Suppressor macrophage treated with lipopolysaccharide for 4 hours (primary cell): ENCODE data around the gene PLCB1.

Source experiments
- DNase-seq: peaks from one replicate; pipeline ENCODE4 v3.0.0-alpha.2; 2020

The PLCB1 gene

DNA sequence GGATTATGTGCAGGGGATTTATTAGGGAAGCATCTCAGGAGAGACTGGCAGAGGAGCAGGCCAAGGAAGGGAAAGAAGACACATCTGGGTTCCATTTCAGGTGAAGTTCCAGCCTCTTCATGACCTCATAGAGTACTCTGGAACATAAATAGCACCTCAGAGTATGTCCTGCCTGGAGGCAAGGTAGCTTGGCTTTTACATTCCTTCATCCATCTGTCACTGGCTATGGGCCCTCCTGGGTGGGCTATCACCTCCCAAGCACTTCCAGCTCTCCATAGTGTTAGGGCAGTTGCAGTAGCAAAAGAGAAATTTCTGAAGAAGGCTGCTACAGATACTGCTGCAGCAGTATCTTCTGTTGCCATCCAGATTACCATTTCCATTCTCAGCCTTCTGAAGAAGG, 116.0 kb downstream of the PLCB1 start:
- no peak for DNase-seq

DNA sequence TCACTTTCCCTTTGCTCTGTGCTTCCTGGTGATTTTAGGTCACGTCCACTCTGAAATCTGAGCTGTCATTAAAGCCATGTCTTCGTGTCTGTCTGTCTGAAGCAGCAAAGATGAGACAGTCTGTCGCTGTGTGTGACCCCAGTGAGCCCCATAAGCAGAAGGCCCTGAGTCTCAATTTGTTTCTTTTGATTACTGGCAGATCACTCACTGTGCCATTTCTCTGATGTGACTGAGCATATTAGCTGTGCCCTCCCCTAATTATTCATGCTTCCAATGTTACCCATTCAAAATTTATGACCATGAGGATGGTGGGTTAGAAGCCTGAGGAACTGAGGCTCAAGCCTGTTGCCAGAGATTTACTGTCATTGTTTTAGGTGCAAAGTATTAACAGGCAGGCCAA, 117.6 kb downstream of the PLCB1 start:
- no peak for DNase-seq

DNA sequence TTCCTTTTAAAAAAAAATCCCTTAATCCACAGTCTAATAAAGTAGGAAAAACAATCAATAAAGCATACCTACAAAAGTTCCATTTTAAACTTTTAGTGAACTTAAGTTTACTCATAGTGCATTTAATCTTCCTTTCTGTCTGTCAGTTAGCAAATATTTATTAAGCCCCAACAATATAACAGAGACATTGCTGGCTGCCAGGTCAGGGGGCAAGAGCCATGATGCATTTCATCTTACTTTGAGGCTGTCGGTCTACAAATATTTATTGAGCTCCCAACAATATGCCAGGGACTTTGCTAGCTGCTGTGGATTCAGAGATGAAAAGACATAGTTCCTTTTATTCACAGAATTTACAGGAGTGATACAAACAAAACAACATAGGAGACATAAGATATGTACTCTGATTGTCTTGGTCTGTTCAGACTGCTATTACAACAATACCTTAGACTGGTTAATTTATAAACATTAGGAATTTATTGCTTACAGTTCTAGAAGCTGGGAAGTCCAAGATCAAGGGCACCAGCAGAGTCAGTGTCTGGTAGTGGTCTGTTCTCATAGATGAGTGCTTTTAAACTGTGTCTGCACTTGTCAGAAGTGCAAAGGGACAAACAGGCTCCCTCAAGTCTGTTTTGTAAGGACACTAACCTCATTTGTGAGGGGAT, 118.6 kb downstream of the PLCB1 start:
- DNase-seq: no peak

DNA sequence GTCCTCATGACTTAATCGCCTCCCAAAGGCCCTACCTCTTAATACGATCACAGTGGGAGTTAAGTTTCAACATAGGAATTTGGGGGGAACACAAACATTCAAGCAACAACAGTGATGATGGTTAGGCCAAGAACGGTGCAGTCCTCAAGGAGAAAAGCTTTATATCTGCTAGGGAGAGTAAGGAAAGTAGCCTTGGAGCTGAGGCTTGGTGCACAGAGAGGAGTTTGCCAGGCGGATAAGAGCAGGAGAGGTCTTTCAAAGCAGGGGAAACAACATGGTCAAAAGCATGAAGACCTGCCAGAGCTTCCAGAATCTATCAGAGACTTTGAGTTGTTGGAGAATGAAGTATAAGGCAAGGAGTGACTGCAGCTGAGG, 119.1 kb downstream of the PLCB1 start:
- no peak for DNase-seq

DNA sequence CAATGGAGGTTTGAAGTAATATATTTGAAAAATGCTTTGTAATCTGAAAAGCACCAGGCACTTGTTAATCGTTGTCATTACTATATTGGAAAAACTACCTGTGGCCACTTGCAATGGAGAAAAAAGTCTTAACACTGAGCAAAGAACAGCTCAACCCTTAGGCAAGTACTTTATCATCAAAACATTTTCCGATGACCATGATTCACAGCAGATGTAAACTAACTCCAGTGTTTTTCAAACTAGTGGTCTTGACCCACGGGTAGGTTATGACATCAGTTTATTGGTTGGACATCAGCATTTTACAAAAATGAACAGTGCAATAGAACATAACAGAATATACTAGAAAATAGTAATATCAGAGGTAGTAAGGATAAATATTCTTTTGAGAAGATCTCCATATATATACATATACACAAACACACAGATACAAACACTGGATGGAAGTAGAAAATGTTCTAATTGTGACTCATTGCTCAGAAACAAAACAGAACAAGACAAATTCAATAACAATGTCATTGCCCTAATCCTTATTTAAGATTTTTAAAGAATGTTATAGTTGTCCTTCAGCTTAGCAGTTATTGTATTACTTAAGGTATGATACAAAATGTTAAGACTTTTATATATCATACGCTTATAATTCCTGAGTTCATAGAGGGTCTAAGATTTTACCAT, 123.0 kb downstream of the PLCB1 start:
- DNase-seq: no peak

DNA sequence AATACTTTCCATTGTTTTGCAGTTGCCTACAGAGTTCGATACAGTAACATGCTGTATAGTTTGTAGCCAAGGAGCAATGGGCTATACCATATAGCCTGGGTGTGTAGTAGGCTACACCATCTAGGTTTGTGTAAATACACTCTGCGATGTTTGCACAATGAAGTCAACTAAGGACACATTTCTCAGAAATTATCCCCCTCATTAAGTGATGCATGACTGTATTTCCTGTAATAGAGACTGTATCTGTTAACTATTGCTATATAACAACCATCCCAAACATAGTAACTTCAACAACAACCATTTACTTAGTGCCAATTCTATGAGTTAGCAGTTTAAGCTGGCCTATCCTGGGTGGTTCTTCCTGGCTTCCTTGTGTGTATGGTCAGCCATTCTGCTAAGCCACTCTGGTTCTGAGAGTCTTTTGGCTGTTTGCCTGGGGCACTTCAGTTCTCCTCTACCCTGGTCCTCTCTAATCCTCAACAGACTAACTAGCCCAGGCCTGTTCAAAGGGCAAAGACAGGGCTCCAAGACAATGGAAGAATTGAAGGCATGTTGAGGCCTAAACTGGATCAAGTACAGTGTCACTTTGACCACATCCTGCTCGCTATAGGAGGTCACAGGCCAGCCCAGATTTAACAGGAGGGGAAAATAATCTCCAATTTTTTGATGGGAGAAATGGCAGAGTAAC, 124.0 kb downstream of the PLCB1 start:
- DNase-seq: no peak

DNA sequence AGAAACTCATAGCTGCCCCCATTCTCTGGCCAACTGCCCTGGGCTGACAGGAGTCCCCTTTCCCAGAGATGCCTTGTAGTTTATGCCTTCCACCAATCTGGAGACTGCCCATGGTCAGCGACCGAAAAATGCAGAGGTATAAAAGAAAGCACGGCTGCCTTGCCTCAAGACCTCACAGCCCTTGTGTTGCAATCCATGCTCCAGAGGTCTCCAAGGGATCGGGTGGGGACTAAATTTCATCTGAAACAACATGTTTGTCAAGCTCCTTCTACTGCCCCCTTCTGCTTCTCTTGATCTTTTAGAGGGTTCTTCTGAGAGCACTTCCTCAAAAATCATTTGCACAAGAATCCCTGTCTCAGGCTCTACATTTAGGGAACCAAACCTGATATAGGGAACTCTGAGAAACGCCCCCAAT, 128.8 kb downstream of the PLCB1 start:
- peak; percentile 62 for DNase-seq

DNA sequence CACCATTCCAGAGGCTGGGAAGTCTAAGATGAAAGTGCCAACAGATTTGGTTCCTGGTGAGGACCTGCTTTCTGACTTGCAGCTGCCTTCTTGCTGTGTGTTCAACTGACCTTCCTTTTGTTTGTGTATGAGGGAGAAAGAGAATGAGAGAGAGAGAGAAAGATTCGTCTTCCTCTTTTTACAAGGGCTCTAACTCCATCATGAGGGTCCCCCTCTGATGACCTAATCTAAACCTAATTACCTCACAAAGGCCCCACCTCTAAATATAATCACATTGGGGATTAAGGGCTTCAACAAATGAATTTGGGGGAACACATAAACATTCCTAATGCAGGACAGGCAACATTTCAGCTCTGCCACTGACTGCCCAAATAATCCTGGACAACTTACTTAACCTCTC, 130.7 kb downstream of the PLCB1 start:
- no peak for DNase-seq

DNA sequence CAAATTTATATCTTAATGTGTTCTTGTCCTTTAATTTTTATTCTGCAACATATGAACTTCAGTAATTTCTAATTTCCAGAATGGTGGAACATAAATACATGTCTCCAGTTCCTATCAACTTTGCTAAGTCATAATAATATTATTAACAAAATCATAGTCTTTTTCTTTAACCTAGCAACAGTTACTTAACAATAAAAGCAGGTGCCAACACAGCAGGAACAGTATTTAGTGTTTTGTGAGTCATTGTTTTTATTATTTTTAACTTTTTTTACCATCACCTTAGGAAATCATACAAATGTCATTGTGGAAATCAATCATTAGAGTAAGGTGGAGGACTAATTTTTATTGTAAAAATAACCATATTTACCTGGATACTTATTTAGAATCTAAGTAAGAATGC, 133.5 kb downstream of the PLCB1 start:
- no peak for DNase-seq

DNA sequence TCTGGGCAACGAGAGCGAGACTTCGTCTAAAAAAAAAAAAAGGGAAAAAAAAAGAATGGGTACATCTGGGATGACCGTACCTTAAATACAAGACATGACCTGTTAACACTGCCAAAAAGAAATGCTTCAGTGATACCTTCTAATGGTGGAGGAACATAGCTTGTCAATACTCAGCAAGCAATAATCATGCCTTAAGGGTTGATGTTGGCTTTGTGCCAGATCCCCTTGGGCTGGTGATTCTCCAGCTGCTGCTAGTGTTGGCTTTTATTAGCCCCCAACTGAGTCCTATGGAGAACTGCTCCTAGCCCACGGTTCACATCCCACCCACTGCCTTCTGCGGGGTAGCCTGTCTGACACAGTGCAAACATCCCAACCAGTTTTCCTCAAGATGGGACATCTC, 134.9 kb downstream of the PLCB1 start:
- DNase-seq: no peak

DNA sequence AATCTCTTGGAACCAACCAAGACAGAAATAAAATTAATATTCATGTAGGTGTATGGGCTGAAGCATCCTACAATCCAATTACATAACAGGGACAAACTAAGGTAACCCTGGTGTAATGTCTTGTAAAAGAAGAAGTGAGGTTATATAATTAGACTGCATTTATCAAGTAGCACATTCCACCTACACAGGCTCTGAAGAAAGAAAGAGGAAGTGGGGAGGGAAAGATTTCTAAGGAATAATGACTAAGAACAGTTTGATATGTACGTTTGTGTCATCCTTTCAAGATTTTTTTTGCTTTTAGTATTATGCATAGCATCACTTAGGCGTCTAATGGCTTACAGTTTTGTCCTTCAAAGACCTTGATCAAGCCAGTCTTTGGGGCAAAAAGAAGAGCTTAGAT, 139.7 kb downstream of the PLCB1 start:
- peak; percentile 74 for DNase-seq

DNA sequence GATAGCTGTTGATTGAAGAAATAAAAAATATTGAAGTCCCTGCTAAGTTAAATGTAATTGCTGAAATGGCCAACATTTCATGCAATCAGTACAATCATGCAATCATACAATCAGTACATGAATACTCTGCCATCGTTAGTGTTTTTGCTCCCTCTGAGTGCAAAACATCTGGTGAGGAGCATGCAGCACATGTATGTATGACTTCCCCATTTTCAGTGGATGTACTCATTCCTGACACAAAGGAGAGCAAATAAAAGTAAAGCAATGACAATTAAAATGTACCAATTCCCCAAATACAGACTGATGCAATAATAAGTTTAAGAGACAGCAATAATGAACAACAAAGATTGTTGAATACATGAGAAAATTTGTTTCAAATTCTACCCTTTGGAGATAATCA, 140.7 kb downstream of the PLCB1 start:
- peak; percentile 49 for DNase-seq

DNA sequence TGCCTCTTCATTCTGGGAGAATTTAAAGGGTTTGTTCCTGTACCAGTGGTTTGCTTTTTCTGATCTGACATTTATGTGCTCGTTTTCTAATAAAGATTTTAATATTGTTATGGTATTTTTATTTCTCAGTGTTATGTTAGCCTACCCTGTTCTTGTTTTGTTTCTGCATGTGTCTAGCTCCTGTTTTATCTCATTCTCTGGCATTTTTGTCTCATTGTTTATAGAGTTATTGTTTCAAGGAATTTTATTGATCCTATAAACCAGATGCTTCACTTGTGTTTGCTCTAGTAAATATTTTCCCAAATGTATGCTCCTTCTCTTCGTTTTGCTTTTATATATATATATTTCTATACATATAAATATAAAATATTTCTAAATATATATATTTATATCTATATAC, 152.8 kb downstream of the PLCB1 start:
- no peak for DNase-seq

DNA sequence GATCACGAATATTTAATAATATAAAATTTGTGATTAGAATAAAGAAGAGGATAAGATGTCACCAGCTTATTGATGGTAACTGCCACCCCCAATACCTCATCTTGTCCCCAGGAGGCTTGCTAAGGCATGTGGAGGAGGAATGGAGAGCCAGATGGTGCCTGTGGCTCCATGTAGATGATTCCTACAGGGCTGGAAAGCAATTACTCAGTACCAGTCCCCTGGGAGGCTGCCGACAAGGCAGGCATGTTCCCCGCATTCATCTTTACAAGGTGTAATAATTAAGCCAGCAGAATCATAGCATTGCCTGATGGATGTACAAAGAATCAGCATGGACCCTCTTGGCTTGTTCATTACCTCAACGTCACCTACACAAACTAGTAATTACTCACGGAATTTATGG, 155.3 kb downstream of the PLCB1 start:
- no peak for DNase-seq

DNA sequence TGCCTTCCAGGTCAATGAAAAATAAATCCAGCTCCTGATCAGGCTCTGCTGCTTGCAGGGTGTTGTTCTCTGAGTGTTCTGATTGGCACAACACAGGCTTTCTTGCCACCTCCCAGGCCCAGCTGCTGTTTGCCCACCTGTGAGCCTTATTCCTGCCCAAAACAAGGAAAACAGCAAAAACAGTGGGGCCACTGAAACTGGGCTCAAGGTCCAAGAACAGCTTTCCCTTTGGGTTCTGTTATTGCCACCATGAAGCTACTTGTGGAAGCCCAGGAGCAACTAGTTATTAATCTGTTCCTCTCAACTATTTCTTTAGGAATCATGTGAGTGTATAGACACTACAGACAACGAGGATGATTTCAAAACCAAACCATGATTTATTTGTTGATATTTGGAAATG, 159.1 kb downstream of the PLCB1 start:
- DNase-seq: no peak

DNA sequence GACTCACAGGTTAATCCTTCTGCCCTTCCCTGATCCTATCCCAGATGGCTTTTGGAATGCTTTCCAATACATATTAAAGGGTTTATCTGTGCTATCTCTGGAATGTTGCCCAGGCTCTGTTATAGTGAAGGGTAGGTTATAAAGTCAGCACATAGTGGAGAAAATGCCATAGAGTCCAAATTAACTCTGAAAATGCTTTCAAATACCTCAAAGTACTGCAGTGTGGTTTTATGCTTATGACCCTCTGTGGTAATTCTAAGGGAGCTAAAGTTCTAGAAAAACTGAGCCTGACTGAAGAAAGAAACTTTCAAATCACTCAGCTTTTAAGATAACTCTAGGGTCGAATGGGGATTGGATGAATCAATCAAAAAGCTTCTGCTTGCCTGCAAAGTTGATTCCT, 159.8 kb downstream of the PLCB1 start:
- no peak for DNase-seq

DNA sequence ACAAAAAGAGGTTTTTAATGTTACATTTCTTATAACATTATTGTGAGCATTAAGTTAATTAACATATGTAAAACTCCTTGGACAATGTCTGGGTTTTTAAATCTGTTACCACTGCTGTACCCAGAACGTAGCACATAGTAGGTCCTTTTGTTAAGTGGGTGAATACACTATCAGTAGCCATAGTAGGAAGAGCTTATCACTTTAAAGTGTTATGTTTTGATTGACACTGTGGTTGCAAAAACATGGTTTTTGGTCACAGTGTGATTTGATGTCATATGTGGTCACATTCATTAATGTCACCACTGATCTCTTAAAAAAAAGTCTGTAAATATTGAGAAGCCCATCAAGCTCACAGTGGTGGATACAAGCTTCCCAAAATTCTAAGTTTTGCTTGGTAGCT, 160.7 kb downstream of the PLCB1 start:
- DNase-seq: no peak

DNA sequence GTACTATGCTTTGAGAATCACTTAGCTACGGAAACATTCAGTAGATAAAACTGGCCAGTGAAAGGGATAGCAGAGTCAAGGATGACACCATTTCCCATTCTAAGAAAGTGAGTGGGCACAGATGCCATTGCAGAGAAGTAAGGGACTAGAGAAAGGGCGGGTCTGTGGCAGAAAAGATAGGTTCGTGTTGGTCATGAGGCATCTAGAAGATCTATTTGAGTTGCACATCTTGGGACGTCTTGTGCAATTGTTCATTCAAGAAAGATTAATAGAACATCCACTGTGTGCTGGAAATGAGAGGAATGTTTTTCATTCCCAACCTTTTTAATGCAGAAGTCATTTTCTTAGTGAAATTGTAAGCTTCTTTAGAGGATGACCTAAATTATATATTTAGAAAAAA, 161.7 kb downstream of the PLCB1 start:
- peak; percentile 22 for DNase-seq

DNA sequence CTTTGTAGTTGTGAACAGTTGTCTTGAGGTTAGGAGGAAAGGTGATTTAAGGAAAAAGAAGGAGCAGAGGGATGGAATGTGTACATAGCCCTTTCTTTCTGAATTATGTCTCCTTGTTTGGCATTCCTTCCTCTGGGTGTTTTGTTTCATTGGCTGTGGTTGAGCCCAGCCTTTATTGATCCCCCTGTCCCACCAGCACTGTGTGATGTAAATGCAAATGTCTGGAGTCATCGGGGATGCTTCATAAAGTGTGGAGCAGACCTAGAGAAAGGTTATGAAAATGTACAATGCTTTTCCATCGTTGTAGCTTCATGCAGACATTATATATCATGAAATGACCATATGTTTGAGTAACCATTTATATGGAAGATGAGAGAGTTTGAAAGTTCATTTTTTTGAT, 164.5 kb downstream of the PLCB1 start:
- no peak for DNase-seq

DNA sequence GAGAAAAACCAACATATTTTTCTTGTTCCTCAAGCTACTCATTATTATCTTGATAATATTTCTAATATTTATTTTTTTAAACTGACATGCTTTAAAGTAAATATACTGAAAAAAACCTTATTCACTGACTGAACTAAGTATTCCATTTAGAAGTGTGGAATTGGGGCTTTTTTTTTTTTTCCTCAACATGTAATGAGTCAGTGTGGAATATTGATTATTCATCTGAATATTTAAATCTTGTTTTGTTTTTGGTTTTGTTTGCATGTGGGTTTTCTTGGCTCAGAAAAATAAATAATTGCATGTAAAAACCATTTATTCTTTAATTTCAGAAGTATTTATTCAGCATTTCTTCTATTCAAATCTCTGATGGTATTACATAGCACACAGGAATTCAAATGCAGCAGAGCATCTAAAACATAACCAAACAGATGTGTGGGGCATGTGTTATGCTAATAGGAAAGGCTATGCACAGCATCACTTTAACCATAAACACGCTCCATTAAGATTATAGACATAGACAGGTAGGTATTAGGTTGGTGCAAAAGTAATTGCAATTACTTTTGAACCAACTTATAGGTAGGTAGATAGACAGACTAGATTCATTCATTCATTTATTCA, 166.5 kb downstream of the PLCB1 start:
- DNase-seq: no peak

DNA sequence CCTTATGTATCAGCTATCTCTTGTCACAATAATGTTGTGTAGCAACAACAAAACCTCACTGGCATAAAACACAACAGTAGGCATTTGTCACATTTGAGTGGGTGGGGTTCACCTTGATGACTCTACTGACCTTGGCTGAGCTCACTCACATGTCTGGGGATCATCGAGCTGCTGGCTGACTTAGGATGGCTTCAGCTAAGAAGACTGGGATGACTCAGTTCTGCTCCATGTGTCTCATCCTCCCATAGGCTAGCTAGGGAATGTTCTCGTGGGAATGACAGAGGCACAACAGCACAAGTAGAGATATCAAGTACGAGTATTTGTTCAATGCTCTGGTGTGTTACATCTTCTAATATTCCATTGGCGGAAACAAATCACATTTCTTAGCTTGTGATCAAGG, 167.9 kb downstream of the PLCB1 start:
- no peak for DNase-seq

DNA sequence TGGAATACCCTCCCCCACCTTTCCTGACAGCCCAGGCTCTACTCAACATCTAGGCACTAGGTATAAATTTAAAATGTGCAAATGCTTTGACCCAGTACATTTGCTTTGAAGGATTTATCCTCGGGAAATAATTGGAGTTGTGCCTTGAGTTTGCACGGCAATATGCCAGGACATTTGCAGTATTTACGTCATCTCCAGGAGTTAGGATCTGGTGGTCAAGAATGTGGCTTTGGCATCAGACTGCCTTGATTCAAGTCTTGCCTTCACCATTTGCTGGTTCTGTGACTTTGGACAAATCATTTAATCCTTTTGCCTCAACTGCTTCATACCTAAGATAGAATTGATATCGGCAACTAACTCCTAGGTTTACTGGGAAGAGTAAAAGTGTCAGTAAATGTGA, 169.6 kb downstream of the PLCB1 start:
- DNase-seq: no peak

DNA sequence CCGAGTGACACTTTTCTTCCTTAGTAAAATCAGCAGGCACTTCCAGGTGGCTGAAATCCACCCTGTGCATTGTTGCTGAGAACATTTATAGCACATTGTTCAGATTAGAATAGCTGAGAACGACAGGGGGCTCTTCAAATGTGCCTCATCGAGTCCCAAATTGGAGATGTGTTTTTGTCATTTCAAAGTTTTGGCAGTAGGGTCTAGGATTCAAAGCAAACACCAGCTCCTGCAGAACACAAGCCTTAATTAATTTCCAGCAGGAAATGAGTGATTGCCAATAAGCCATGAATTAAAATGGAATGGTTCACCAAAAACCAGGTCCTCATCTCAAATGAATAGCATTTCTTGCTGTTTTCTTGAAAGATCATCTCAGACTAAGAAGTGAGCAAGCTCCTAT, 171.6 kb downstream of the PLCB1 start:
- DNase-seq: no peak
